NCI-H2029 treated with DMSO at 0.1 percent for 48 hours (cell line): ENCODE results near the gene ALOXE3.
"Not testable (repeated sequence)": the region's sequence is repeated elsewhere in the genome, so short reads cannot be mapped to it uniquely, and the experiment has no call there.

Source experiments
- DNase-seq: peaks from one replicate; lab custom pipeline; 2025; lab: John Stamatoyannopoulos, UW

Gene ALOXE3

DNA sequence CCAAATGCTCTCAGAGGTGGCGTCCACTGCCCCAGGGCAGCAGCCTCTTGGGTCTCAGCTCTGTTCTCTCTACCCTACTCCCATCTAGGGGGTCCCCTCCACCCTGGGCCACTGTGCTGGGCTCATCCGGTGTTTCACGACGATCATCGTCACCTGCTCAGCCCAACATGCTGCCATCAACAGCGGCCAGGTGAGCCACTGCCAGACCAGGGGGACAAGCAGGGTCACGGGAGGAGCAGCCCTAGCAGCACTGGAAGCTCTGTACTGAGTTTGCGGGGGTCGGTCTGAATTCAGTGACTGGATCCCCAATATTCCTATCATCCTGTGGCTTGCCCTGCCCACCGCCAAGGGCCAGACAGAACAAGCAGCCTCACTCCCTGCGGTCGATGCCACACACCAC is 46.8 kb downstream of the ALOXE3 start:
- no peak for DNase-seq

GRCh38 chr17:8069587-8069860 is 48.8 kb downstream of the ALOXE3 start:
- DNase-seq: no peak

- DNase-seq: no peak
Measured at GRCh38 chr17:8068736-8069586, 49.4 kb downstream of the ALOXE3 start.

GRCh38 chr17:8067806-8068205 is 50.5 kb downstream of the ALOXE3 start:
- DNase-seq: no peak

GRCh38 chr17:8066841-8067775 is 51.2 kb downstream of the ALOXE3 start:
- no peak for DNase-seq

DNA sequence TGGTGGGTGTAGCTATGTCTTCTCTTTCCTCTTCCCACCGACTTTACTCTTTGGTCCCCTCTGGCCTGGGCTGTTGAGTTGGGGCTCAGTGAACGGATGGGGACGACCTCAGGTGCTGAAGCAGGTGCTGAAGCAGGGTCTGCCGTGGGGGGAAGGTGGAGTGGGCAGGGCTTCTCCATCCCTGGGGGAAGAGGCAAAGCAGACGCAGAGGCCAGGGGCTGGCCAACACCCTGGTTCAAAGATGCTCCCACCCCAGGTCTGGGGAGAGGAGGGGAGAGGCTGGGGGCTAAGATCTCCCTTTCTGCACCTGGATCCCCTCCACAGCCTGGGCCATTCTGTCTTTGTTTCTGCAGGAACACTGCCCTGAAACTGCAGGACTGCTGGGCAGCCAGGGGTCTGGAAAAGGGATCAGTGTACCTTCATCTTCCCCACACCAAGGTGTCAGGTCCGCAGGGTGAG is 53.7 kb downstream of the ALOXE3 start:
- DNase-seq: no peak

GRCh38 chr17:8063761-8064534 is 54.4 kb downstream of the ALOXE3 start:
- DNase-seq: no peak

- no peak for DNase-seq
Measured at GRCh38 chr17:8062807-8063483, 55.4 kb downstream of the ALOXE3 start.

- no peak for DNase-seq
Measured at GRCh38 chr17:8062435-8062806, 55.9 kb downstream of the ALOXE3 start.

DNA sequence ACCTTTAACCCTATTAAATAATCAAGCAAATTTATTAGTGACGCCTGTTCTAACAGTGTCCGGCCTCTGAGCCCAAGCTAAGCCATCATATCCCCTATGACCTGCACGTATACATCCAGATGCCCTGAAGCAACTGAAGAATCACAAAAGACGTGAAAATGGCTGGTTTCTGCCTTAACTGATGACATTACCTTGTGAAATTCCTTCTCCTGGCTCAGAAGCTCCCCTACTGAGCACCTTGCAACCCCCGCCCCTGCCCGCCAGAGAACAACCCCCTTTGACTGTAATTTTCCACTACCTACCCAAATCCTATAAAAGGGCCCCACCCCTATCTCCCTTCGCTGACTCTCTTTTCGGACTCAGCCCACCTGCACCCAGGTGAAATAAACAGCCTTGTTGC is 56.5 kb downstream of the ALOXE3 start:
- not testable (repeated sequence) for DNase-seq

DNA sequence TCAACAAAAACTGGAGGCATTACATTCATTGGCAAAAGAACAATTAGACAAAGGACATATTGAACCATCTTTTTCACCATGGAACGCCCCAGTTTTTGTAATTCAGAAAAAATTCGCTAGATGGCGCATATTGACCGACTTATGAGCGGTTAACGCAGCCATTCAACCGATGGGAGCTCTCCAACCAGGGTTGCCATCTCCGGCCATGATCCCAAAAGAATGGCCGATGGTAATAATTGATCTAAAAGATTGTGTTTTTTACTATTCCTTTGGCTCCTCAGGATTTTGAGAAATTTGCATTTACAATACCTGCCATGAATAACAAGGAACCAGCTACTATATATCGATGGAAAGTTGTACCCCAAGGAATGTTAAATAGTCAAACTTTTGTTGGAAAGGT is 58.0 kb downstream of the ALOXE3 start:
- peak; percentile 14 for DNase-seq

GRCh38 chr17:8059131-8059530 is 59.2 kb downstream of the ALOXE3 start:
- DNase-seq: no peak

- peak; percentile 42 for DNase-seq
Measured at GRCh38 chr17:8057691-8058114, 60.6 kb downstream of the ALOXE3 start.

- no peak for DNase-seq
Measured at GRCh38 chr17:8056976-8057625, 61.2 kb downstream of the ALOXE3 start.

DNA sequence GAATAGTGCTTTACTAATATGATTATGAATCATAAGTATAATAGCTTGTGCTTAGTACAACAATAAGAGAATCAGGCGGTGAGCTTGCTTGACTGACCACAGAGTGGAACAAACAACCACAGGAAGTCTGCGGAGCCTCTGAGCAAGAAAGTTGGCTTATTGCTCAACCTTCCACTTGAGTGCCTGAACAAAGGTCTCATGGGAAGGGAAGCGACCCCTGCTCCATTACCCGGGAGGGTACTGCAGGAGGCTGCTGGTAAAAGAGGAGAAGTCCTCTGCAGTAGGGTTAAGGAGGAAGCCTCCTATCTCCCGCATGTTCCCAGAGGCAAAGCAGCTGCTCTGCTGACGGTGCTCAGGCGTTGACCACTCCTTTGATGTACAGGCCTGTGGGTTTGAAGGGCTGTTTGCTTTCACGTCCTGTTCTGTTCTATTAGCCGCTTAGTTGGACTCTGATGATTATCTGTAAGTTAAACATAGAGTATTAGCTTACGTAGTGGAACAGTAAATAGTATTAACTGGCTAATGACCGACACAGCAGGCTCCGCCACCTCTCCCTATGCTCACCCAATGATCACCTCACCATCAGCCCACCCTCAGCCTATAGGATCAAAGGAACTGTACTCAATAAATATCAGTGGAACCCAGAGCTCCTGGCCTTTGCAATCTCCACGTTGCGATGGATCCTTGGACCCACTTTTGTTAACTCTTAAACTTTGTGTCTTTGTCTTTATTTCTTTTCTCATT is 61.9 kb downstream of the ALOXE3 start:
- no peak for DNase-seq

GRCh38 chr17:8055851-8056231 is 62.5 kb downstream of the ALOXE3 start:
- DNase-seq: no peak

GRCh38 chr17:8053600-8053999 is 64.7 kb downstream of the ALOXE3 start:
- DNase-seq: no peak

GRCh38 chr17:8052256-8053252 is 65.8 kb downstream of the ALOXE3 start:
- DNase-seq: no peak

GRCh38 chr17:8051831-8052230 is 66.5 kb downstream of the ALOXE3 start:
- no peak for DNase-seq
